Fibroblast of upper back skin (primary cell): Measurements from ENCODE around the gene TES.
"Not testable (repeated sequence)": the region's sequence is repeated elsewhere in the genome, so short reads cannot be mapped to it uniquely, and the experiment has no call there.

ENCODE experiments used
- DNase-seq: peaks from one replicate; pipeline ENCODE4 v3.0.0-alpha.2; 2013

TES gene

DNA sequence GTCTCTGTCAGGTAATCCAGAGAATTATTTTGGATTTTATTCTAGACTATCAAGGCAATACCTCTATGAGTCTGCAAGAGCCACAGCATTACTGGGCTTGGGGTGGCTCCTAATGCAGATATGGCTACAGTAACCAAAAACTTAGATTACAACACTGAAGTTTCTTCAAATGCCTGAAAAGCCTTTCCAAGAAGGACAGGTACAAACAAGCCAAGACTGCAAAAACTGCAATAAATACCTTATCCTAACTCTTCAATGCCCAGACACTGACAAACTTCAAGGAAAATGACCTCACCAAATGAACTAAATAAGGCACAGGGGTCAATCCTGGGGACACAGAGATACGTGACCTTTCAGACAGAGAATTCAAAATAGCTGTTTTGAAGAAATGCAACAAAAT is 82.0 kb downstream of the TES start:
- no peak for DNase-seq

DNA sequence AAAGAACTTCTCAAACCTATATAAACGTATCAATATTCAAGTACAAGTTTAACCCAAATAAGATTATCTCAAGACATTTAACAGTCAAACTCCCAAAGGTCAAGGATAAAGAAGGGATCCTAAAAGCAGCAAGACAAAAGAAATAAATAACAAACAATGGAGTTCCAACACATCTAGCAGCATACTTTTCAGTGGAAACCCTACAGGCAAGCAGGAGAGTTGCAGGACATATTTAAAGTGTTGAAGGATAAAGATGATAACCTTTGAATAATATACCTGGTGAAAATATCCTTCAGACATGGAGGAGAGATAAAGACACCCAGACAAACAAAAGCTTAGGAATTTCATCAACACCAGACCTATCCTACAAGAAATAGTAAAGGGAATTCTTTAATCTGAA is 82.8 kb downstream of the TES start:
- DNase-seq = no peak

DNA sequence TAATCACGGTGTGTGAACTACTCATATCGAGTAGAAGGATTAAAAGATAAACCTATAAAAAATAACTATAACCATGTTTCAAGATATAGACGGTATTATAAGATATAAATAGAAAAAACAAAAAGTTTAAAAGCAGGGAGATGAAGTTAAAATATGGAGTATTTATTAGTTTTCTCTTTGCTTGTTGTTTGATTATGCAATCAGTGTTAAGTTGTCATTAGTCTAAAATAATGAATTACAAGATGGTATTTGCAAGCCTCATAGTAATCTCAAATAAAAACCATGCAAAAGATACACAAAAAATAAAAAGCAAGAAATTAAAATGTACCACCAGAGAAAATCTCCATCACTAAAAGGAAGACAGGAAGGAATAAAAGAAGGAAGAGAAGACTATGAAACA is 83.3 kb downstream of the TES start:
- no peak for DNase-seq

DNA sequence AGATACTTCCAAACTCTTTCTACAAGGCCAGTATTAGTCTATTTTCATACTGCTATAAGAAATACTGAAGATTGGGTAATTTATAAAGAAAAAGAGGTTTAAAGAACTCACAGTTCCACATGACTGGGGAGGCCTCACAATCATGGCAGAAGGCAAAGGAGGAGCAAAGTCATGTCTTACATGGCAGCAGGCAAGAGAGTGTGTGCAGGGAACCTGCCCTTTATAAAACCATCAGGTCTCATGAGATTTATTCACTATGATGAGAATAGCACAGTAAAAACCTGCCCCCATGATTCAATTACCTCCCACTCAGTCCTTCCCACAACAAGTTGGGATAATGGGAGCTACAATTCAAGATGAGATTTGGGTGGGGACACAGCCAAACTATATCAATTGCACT is 85.6 kb downstream of the TES start:
- not testable (repeated sequence) for DNase-seq

DNA sequence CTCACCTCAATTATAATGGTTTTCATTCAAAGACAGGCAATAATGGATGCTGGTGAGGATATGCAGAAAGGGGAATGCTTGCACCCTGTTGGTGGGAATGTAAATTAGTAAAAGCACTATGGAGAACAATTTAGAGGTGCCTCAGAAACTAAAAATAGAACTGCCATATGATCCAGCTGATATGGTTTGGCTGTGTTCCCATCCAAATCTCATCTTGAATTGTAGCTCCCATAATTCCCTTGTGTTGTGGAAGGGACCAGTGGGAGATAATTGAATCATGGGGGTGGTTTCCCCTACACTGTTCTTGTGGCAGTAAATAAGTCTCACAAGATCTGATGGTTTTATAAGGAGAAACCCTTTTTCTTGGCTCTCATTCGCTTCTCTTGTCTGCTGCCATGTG is 87.7 kb downstream of the TES start:
- DNase-seq = no peak

DNA sequence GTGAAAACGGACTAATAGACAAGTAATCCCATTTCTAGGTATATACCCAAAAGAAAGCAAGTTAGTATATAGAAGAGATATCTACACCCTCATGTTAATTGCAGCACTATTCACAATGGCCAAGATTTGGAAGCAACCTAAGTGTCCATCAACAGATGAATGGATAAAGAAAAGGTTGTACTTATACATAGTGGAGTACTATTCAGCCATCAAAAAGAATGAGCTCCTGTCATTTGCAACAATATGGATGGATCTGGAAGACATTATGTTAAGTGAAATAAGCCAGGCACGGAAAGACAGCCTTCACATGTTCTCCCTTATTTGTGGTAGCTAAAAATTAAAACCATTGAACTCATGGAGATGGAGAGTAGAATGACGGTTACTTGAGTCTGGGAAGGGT is 88.2 kb downstream of the TES start:
- no peak for DNase-seq

DNA sequence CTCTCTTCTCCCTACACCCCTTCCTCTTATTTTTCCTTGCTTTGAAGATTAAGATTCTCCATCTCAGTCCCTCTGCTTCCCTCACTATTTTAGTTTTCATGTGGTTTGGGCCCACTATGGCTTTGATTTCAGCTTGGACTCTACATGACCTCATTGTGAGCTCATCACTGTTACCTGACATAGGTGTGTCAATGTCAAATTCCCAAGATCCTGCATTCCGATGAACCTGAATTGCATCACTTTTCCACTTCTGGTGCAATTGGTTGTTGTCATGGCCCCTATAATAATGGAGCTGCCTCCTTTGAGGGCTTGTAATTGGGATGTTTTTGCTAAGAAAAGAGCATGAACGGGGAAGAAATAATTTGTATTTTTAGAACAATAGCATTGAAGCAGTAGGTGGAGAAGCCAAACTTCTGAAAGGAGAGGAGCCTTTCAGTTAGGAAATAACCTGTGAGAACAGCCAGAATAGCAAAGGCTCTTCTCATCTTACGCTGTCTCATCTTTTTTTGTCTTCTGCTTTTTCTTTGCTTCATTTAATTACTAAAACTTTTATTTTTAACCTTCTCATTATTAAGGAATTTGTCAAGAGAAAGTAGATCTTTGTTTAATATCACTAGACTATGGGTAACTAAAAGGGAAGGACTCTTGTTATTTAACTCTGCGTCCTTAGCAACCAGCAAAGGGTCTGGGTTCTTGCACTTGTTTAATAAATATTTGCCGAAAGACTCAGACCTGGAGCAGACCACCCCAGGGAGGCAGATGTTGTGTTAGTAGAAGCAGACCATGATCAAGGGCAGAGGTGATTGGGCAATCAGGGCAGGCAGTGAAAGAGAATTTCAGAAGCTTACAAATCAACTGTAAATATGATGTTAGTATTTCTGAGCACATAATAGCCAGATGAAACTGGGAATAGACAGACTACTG is 95.4 kb downstream of the TES start:
- no peak for DNase-seq

DNA sequence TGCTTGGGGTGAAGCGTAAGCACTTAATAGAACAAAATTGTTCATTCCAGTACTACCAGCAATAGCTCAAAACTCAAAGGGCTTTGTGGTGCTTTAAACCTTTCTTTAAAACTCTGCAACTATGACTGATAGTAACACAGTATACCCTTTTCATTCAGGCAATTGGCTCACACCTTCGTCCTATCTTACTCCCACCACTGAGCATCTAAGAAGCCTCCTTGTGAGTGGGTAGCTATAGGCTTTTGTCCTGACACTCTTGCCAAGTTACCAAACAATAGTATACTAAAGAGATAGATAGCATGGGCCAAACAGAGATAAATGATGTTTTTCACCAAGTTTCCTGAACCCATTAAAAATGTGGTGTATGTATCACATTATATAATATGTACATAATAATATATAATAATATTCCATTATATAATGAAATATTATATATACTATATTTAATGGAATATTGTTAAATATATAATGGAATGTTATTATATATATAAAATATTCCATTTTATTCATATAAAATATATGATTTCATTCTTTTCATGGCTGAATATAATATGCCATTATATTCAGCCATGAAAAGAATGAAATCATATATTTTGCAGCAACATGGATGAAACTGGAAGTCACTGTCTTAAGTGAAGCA is 96.2 kb downstream of the TES start:
- no peak for DNase-seq

DNA sequence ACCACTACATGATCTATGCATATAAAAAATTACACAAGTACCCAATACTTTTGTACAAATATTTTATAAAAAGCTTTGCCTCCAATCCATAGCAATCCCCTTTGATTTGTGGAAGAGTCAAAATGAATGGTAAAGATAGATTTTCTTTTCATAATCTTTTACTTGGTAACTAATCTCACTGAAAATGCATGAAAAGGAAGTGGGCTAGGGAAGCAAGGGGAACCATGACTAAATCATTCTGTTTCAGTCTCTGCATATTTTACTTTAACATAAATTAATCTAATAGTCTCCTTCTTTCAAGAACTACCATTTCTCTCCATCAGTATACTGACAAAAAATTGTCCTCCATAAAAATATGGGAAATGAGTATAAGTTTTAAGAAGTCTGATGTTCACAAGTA is 96.9 kb downstream of the TES start:
- no peak for DNase-seq
